GM12878 (cell line): ENCODE measurements around the gene PARN. TPM values are rescaled to one million over a fixed set of nuclear protein-coding genes. Genes with fewer than 3 reads are reported as not detected.

ENCODE experiments used
- ATAC-seq: fragments of 200-7000 bp; cut with Tn5 transposase; 3 replicates; pipeline ENCODE4 v1.9.1; 2020; ENCODE audit warnings: mild to moderate bottlenecking, moderate library complexity
- BruUV-seq: library from RNA; stranded (reverse); fragments of 400-500 nt; replicated peaks from 2 replicates; lab custom pipeline; 2021; lab: Mats Ljungman, UMichigan
- CTCF ChIA-PET: fragments of 300-600 bp; sonication (Branson Sonifier 250); formaldehyde crosslinking; extraction: SDS; loops from one replicate; lab custom pipeline; 2021; ENCODE audit warnings: inconsistent platforms; lab: Yijun Ruan, JAX
- POLR2A ChIA-PET: fragments of 350-600 bp; formaldehyde crosslinking; extraction: SDS; loops from one replicate; lab custom pipeline; 2021; ENCODE audit warnings: inconsistent platforms; lab: Charles Lee
- RAD21 ChIA-PET: fragments of 300-600 bp; sonication (Branson Sonifier 250); formaldehyde crosslinking; loops from one replicate; lab custom pipeline; 2023; ENCODE audit warnings: antibody characterized with exemption; ENCODE audit not compliant: unreplicated experiment; lab: Charles Lee
- SMC1A ChIA-PET: fragments of 300-600 bp; sonication (Branson Sonifier 250); formaldehyde crosslinking; loops from one replicate; lab custom pipeline; 2023; ENCODE audit not compliant: unreplicated experiment, uncharacterized antibody; lab: Charles Lee
- DNase-seq: peaks from one replicate; pipeline ENCODE4 v3.0.0-alpha.2; 2011; ENCODE audit warnings: low read depth, low spot score
- FAIRE-seq: peaks from 3 replicates; lab custom pipeline; 2011; peaks lifted over from hg19 to GRCh38; lab: Jason Lieb, UNC
- H2AFZ ChIP-seq: 2 replicates; pipeline ENCODE4 v1.6.0; 2011; ENCODE audit warnings: low read depth, low read length, control low read depth; ENCODE audit not compliant: control insufficient read depth
- H3K27ac ChIP-seq: 2 replicates; pipeline ENCODE4 v1.5.1; 2011; ENCODE audit warnings: control low read depth; ENCODE audit not compliant: control insufficient read depth, insufficient read depth
- H3K27me3 ChIP-seq, 2 experiments: replicated peaks in 1 of 2; 2 replicates each; pipeline versions ENCODE4 v1.6.0 to v1.6.1; 2011; ENCODE audit warnings: low read length in 1 of 2; ENCODE audit not compliant: control insufficient read depth in 2 of 2, insufficient read depth in 2 of 2
- H3K36me3 ChIP-seq, 2 experiments: 2 replicates each; pipeline ENCODE4 v1.5.1; 2011; ENCODE audit warnings: low read length in 1 of 2; ENCODE audit not compliant: control insufficient read depth in 2 of 2, insufficient read depth in 2 of 2
- H3K4me1 ChIP-seq: 2 replicates; pipeline ENCODE4 v1.6.1; 2011; ENCODE audit warnings: mild to moderate bottlenecking, low read length, moderate library complexity, mixed read lengths; ENCODE audit not compliant: control insufficient read depth, insufficient read depth
- H3K4me2 ChIP-seq: 2 replicates; pipeline ENCODE4 v1.6.0; 2011; ENCODE audit warnings: control low read depth; ENCODE audit not compliant: control insufficient read depth, insufficient read depth
- H3K4me3 ChIP-seq: fragments of 200-600 bp; sonication (generic); 2 replicates; pipeline ENCODE4 v1.5.1; 2016
- H3K79me2 ChIP-seq: 2 replicates; pipeline ENCODE4 v1.6.0; 2011; ENCODE audit warnings: low read length; ENCODE audit not compliant: control insufficient read depth, insufficient read depth
- H3K9ac ChIP-seq: 2 replicates; pipeline ENCODE4 v1.8.0; 2011; ENCODE audit warnings: low read length, control low read depth, mixed read lengths; ENCODE audit not compliant: control insufficient read depth, insufficient read depth
- H3K9me3 ChIP-seq: replicated peaks from 3 replicates; pipeline ENCODE4 v1.5.1; 2011; ENCODE audit warnings: mild to moderate bottlenecking, low read length; ENCODE audit not compliant: control insufficient read depth, insufficient read depth
- H4K20me1 ChIP-seq: 2 replicates; pipeline ENCODE4 v1.6.0; 2011; ENCODE audit not compliant: control insufficient read depth, insufficient read depth
- BRCA1 ChIP-seq: IDR thresholded peaks from 2 replicates; pipeline ENCODE4 v1.6.1; 2011; ENCODE audit warnings: low read depth, low read length, improper control_type of control experiment
- CBX3 ChIP-seq: fragments of 200-600 bp; sonication (generic); IDR thresholded peaks from 2 replicates; pipeline ENCODE4 v1.6.1; 2016; ENCODE audit warnings: low read depth, borderline replicate concordance
- CBX5 ChIP-seq: sonication (generic); IDR thresholded peaks from 2 replicates; pipeline ENCODE4 v1.6.1; 2016; ENCODE audit warnings: low read depth, moderate library complexity, mild to moderate bottlenecking, inconsistent platforms
- CREM ChIP-seq: IDR thresholded peaks from 2 replicates; pipeline ENCODE4 v1.6.1; 2014; ENCODE audit warnings: antibody characterized with exemption, low read depth
- EP300 ChIP-seq, 2 experiments: fragments of 150-350 bp in 1 of 2; IDR thresholded peaks; 2 replicates each; pipeline ENCODE4 v1.6.1; 2011 to 2012; ENCODE audit warnings: low read depth in 2 of 2, low read length in 2 of 2, borderline replicate concordance in 1 of 2, improper control_type of control experiment in 1 of 2, inconsistent platforms in 1 of 2; ENCODE audit not compliant: control insufficient read depth in 1 of 2
- MEF2B ChIP-seq: fragments of 450-650 bp; IDR thresholded peaks from 2 replicates; pipeline ENCODE4 v1.6.1; 2018; ENCODE audit warnings: mild to moderate bottlenecking, moderate library complexity; ENCODE audit not compliant: partially characterized antibody, poor library complexity, severe bottlenecking
- MLLT1 ChIP-seq: fragments of 450-650 bp; IDR thresholded peaks from 2 replicates; pipeline ENCODE4 v1.6.1; 2016; ENCODE audit warnings: mild to moderate bottlenecking
- NFXL1 ChIP-seq: fragments of 450-650 bp; IDR thresholded peaks from 2 replicates; pipeline ENCODE4 v1.6.1; 2017; ENCODE audit warnings: antibody characterized with exemption, mild to moderate bottlenecking, borderline replicate concordance
- NR2F1 ChIP-seq: fragments of 450-650 bp; conservative IDR thresholded peaks from 2 replicates; pipeline ENCODE4 v1.6.1; 2017; ENCODE audit warnings: mild to moderate bottlenecking
- PBX3 ChIP-seq: IDR thresholded peaks from 2 replicates; pipeline ENCODE4 v1.6.1; 2011; ENCODE audit warnings: mild to moderate bottlenecking, low read depth, low read length, moderate library complexity; ENCODE audit not compliant: insufficient replicate concordance
- PKNOX1 ChIP-seq: fragments of 450-650 bp; IDR thresholded peaks from 2 replicates; pipeline ENCODE4 v1.6.1; 2016; ENCODE audit warnings: mild to moderate bottlenecking
- SIN3A ChIP-seq: IDR thresholded peaks from 2 replicates; pipeline ENCODE4 v1.6.1; 2012; ENCODE audit warnings: low read depth, low read length, improper control_type of control experiment
- ZNF274 ChIP-seq: IDR thresholded peaks from one replicate; pipeline ENCODE4 v1.8.0; 2011; ENCODE audit not compliant: insufficient read length, insufficient read depth
- WGBS: methylation state at CpG from one replicate; pipeline ENCODE4 v1.1.6; 2016; ENCODE audit warnings: low lambda C conversion rate; ENCODE audit not compliant: insufficient replicate concordance, insufficient coverage; ENCODE audit errors: missing lambda C conversion rate; 5-methylcytosine and 5-hydroxymethylcytosine counted together
- in situ Hi-C: fragments of 300-500 bp; cut with MboI; formaldehyde crosslinking; loops from 9 replicates; pipeline ENCODE4 v1.14.3; 2018; ENCODE audit warnings: mixed read lengths
- intact Hi-C: fragments of 100-400 bp; cut with micrococcal nuclease; formaldehyde crosslinking; loops from one replicate; pipeline ENCODE4 v1.14.2; 2022; ENCODE audit not compliant: unreplicated experiment
- polyA plus RNA-seq, 11 experiments: library from polyadenylated mRNA; depleted of rRNA in 4 of 11; unstranded in 6 of 11; stranded (reverse) in 5 of 11; fragments of >200 nt; fragmentation: Nextera tagmentation in 4 of 11; fragmentation: Illumina TruSeq in 1 of 11; extraction: Ambion mirVana in 4 of 11; extraction: Trizol in 1 of 11; gene quantifications; 1 replicate in 1 of 11; 2 replicates in 10 of 11; pipeline versions ENCODE4 v1.2.1 to v1.2.3, GENCODE V29; 2011 to 2016; ENCODE audit warnings: inconsistent platforms in 2 of 11, missing spikeins in 2 of 11, low read depth in 1 of 11
- total RNA-seq, 4 experiments: library from RNA; depleted of rRNA in 3 of 4; stranded (reverse); fragments of >200 nt in 3 of 4; fragmentation: Illumina TruSeq in 1 of 4; extraction: Trizol in 1 of 4; gene quantifications; 2 replicates each; pipeline versions ENCODE4 v1.2.1 to v1.2.3, GENCODE V29; 2013 to 2021

Gene PARN
- total and polyA plus RNA-seq, 10 of the 15 experiments (the other 5 are each of a cell fraction or from before 2014, with no cell fraction given) = 15.6 to 77.3 (median 47.7) TPM

GRCh38 chr16:14487579-14487978, 142.5 kb downstream of the PARN start:
- TF ChIP-seq PKNOX1 = no peak
- TF ChIP-seq ZNF274 = no peak
- no peak for TF ChIP-seq SIN3A
- no peak for TF ChIP-seq PBX3
- TF ChIP-seq CREM = no peak
- no peak for TF ChIP-seq CBX3
- no peak for TF ChIP-seq NR2F1
- no peak for TF ChIP-seq MEF2B
- no peak for TF ChIP-seq NFXL1
- no peak for TF ChIP-seq BRCA1
- TF ChIP-seq EP300 (IDR thresholded peaks at IDR 0.05; ENCODE audit: borderline replicate concordance in 1 of 2, control insufficient read depth in 1 of 2, low read depth in 2 of 2, low read length in 2 of 2) = no peak
- no peak for TF ChIP-seq CBX5
- no peak for TF ChIP-seq MLLT1
- Histone ChIP-seq H3K4me2 (no peak overlapping the region), H3K4me3 (no peak overlapping the region)

More at GRCh38 chr16:14487579-14487978, 142.5 kb downstream of the PARN start:
- 73% methylated on average over 3 of the region's 3 CpGs for WGBS
- RAD21 ChIA-PET = no interaction called here
- Histone ChIP-seq H3K36me3 (peaks cover 6% of the 10 kb centered on the region in 2 experiments; a peak in 3 of 4 replicates), H4K20me1 (no peaks in the 10 kb centered on the region), H3K9me3 (no peaks in the 10 kb centered on the region; the same call in 2 of the 3 replicates), H3K4me1 (peaks cover 4% of the 10 kb centered on the region), H3K9ac (no peak overlapping the region), H2AFZ (no peak overlapping the region), H3K27ac (no peak overlapping the region), H3K27me3 (no peaks in the 10 kb centered on the region), H3K79me2 (no peaks in the 10 kb centered on the region)
- in situ Hi-C loops = no loop called here
- intact Hi-C loops = no loop called here
- CTCF ChIA-PET = interaction anchor here (1.1 kb wide), 1 partner anchor 109 kb away, joined by 4 read pairs; no protein-coding TSS in a partner anchor
- FAIRE-seq = no peak
- POLR2A ChIA-PET = interaction anchor here (0.5 to 2.7 kb wide), 2 partner anchors 11 to 15 kb away, joined by 4 to 9 read pairs; no protein-coding TSS in a partner anchor
- SMC1A ChIA-PET = interaction anchor here (1.0 to 1.9 kb wide), 4 partner anchors 10 to 166 kb away, joined by 3 to 6 read pairs (median 4); no protein-coding TSS in a partner anchor
- no TSS peak for BruUV-seq
- no peak for ATAC-seq
- DNase-seq = no peak
